Hepatic stellate cell (primary cell): ENCODE data around the gene LINC00237.

ENCODE experiments used
- DNase-seq: peaks from one replicate; pipeline ENCODE4 v3.0.0; 2011; ENCODE audit warnings: low spot score

The LINC00237 gene

GRCh38 chr20:21125072-21125848, 19.1 kb upstream of the LINC00237 start:
- peak; percentile 57 for DNase-seq

GRCh38 chr20:21124190-21124589, 18.0 kb upstream of the LINC00237 start:
- DNase-seq = no peak

GRCh38 chr20:21118782-21119181, 12.6 kb upstream of the LINC00237 start:
- DNase-seq = no peak

- DNase-seq = no peak
These were observed 12.0 kb upstream of the LINC00237 start for GRCh38 chr20:21118138-21118537.

GRCh38 chr20:21117521-21117920, 11.4 kb upstream of the LINC00237 start:
- DNase-seq = no peak

- DNase-seq = no peak
These were observed 8.4 kb upstream of the LINC00237 start for GRCh38 chr20:21114584-21114983.

GRCh38 chr20:21113697-21114096, 7.5 kb upstream of the LINC00237 start:
- DNase-seq = no peak

- no peak for DNase-seq
These were observed 5.3 kb upstream of the LINC00237 start for GRCh38 chr20:21111416-21111815.

- no peak for DNase-seq
These were observed 4.7 kb upstream of the LINC00237 start for GRCh38 chr20:21110811-21111210.

- DNase-seq = no peak
These were observed 3.0 kb upstream of the LINC00237 start for GRCh38 chr20:21109144-21109543.

- DNase-seq = no peak
These were observed 558 bp downstream of the LINC00237 start for GRCh38 chr20:21105429-21106170.

- DNase-seq = no peak
These were observed 1.2 kb downstream of the LINC00237 start for GRCh38 chr20:21104921-21105320.

GRCh38 chr20:21104466-21104761, 1.7 kb downstream of the LINC00237 start:
- DNase-seq = no peak

- no peak for DNase-seq
These were observed 2.3 kb downstream of the LINC00237 start for GRCh38 chr20:21103582-21104465.

- DNase-seq = no peak
These were observed 3.4 kb downstream of the LINC00237 start for GRCh38 chr20:21102603-21103311.

- DNase-seq = no peak
These were observed 4.1 kb downstream of the LINC00237 start for GRCh38 chr20:21101932-21102575.

GRCh38 chr20:21101453-21101931, 4.7 kb downstream of the LINC00237 start:
- no peak for DNase-seq

- DNase-seq = no peak
These were observed 5.3 kb downstream of the LINC00237 start for GRCh38 chr20:21100578-21101452.

GRCh38 chr20:21099751-21100577, 6.2 kb downstream of the LINC00237 start:
- DNase-seq = no peak
